HL-60/S4 treated with retinoic acid at 250 ng/mL for 4 days and 3 days (cell line): ENCODE measurements around the gene SMPDL3B.

Experiments used
- in situ Hi-C: fragments of 300-500 bp; cut with MboI; formaldehyde crosslinking; loops from 2 replicates; pipeline ENCODE4 v1.7.0; 2022; ENCODE audit warnings: low sequenced_read_pairs

Gene SMPDL3B

GRCh38 chr1:27934818-27935549, at the start of gene SMPDL3B:
Gene SMPDL3B, plus strand, starts transcription at chr1:27935000. Its CDS starts 184 bp downstream, at chr1:27935184.
- in situ Hi-C loops, result no loop called here

- in situ Hi-C loops, result no loop called here
These were observed 49.7 kb upstream of the SMPDL3B start for GRCh38 chr1:27885114-27885528.

- in situ Hi-C loops, result no loop called here
These were observed 49.0 kb upstream of the SMPDL3B start for GRCh38 chr1:27885621-27886352.

- in situ Hi-C loops, result no loop called here
These were observed 48.5 kb upstream of the SMPDL3B start for GRCh38 chr1:27886353-27886679.

- in situ Hi-C loops, result no loop called here
These were observed 48.1 kb upstream of the SMPDL3B start for GRCh38 chr1:27886744-27887143.

- in situ Hi-C loops, result no loop called here
These were observed 47.4 kb upstream of the SMPDL3B start for GRCh38 chr1:27887215-27888021.

- in situ Hi-C loops, result no loop called here
These were observed 45.3 kb upstream of the SMPDL3B start for GRCh38 chr1:27889506-27889905.

GRCh38 chr1:27891196-27891889, 43.5 kb upstream of the SMPDL3B start:
- in situ Hi-C loops, result no loop called here

- in situ Hi-C loops, result no loop called here
These were observed 40.3 kb upstream of the SMPDL3B start for GRCh38 chr1:27894521-27894920.

- in situ Hi-C loops, result no loop called here
These were observed 28.0 kb upstream of the SMPDL3B start for GRCh38 chr1:27906759-27907158.

- in situ Hi-C loops, result no loop called here
These were observed 22.4 kb upstream of the SMPDL3B start for GRCh38 chr1:27912429-27912828.

- in situ Hi-C loops, result no loop called here
These were observed 19.7 kb upstream of the SMPDL3B start for GRCh38 chr1:27915082-27915575.

- in situ Hi-C loops, result no loop called here
These were observed 12.5 kb upstream of the SMPDL3B start for GRCh38 chr1:27922272-27922671.

GRCh38 chr1:27928216-27928954, 6.4 kb upstream of the SMPDL3B start:
- in situ Hi-C loops, result no loop called here

- in situ Hi-C loops, result no loop called here
These were observed 3.6 kb upstream of the SMPDL3B start for GRCh38 chr1:27931184-27931583.

- in situ Hi-C loops, result no loop called here
These were observed 3.0 kb upstream of the SMPDL3B start for GRCh38 chr1:27931759-27932158.

GRCh38 chr1:27935721-27936120, 921 bp downstream of the SMPDL3B start:
- in situ Hi-C loops, result no loop called here

GRCh38 chr1:27936370-27936769, 1.6 kb downstream of the SMPDL3B start:
- in situ Hi-C loops, result no loop called here

- in situ Hi-C loops, result no loop called here
These were observed 2.7 kb downstream of the SMPDL3B start for GRCh38 chr1:27937524-27937836.

- in situ Hi-C loops, result no loop called here
These were observed 3.7 kb downstream of the SMPDL3B start for GRCh38 chr1:27938488-27938887.
